Keratinocyte (primary cell): ENCODE results near the gene SPINK9. TPM values are rescaled to one million over a fixed set of nuclear protein-coding genes. Genes with fewer than 3 reads are reported as not detected.

Experiments used
- DNase-seq: peaks from one replicate; pipeline ENCODE4 v3.0.0-alpha.2; 2011; ENCODE audit warnings: low read depth, missing footprints, low spot score
- FAIRE-seq: peaks from 2 replicates; lab custom pipeline; 2011; peaks lifted over from hg19 to GRCh38; lab: Jason Lieb, UNC
- H2AFZ ChIP-seq: 2 replicates; pipeline ENCODE4 v1.6.0; 2012; ENCODE audit warnings: low read length, control low read depth, inconsistent platforms; ENCODE audit not compliant: control insufficient read depth
- H3K27ac ChIP-seq: 2 replicates; pipeline ENCODE4 v1.5.1; 2011; ENCODE audit warnings: low read length; ENCODE audit not compliant: control insufficient read depth, insufficient read depth
- H3K27me3 ChIP-seq: 3 replicates; pipeline ENCODE4 v1.6.0; 2011; ENCODE audit warnings: low read length; ENCODE audit not compliant: control insufficient read depth, insufficient read depth; ENCODE audit errors: extremely low read depth
- H3K36me3 ChIP-seq, 2 experiments: 2 replicates in 1 of 2; 3 replicates in 1 of 2; pipeline ENCODE4 v1.5.1; 2011; ENCODE audit warnings: low read length in 2 of 2, mild to moderate bottlenecking in 1 of 2; ENCODE audit not compliant: control insufficient read depth in 2 of 2, insufficient read depth in 2 of 2; ENCODE audit errors: extremely low read depth in 1 of 2
- H3K4me1 ChIP-seq: 3 replicates; pipeline ENCODE4 v1.5.1; 2011; ENCODE audit warnings: low read length; ENCODE audit not compliant: control insufficient read depth, insufficient read depth; ENCODE audit errors: extremely low read depth
- H3K4me2 ChIP-seq: 3 replicates; pipeline ENCODE4 v1.6.0; 2011; ENCODE audit warnings: low read depth, low read length; ENCODE audit not compliant: control insufficient read depth, insufficient read depth; ENCODE audit errors: extremely low read depth
- H3K4me3 ChIP-seq, 3 experiments: fragments of 200-600 bp in 1 of 3; sonication (generic) in 1 of 3; 2 replicates in 2 of 3; 3 replicates in 1 of 3; pipeline ENCODE4 v1.5.1; 2011 to 2016; ENCODE audit warnings: low read length in 3 of 3, mild to moderate bottlenecking in 3 of 3, control low read depth in 2 of 3, inconsistent platforms in 1 of 3, low read depth in 1 of 3, mixed read lengths in 1 of 3, mixed run types in 1 of 3, moderate library complexity in 1 of 3; ENCODE audit not compliant: control insufficient read depth in 2 of 3, insufficient read depth in 2 of 3; ENCODE audit errors: extremely low read depth in 1 of 3
- H3K79me2 ChIP-seq: 2 replicates; pipeline ENCODE4 v1.6.0; 2012; ENCODE audit warnings: low read length; ENCODE audit not compliant: control insufficient read depth, insufficient read depth
- H3K9ac ChIP-seq: 3 replicates; pipeline ENCODE4 v1.6.0; 2011; ENCODE audit warnings: low read length; ENCODE audit not compliant: control insufficient read depth, insufficient read depth; ENCODE audit errors: extremely low read depth
- H3K9me1 ChIP-seq: 3 replicates; pipeline ENCODE4 v1.6.0; 2011; ENCODE audit warnings: low read length; ENCODE audit not compliant: control insufficient read depth, insufficient read depth; ENCODE audit errors: extremely low read depth
- H3K9me3 ChIP-seq: 2 replicates; pipeline ENCODE4 v1.5.1; 2012; ENCODE audit warnings: low read depth, low read length; ENCODE audit not compliant: control insufficient read depth
- H4K20me1 ChIP-seq: 3 replicates; pipeline ENCODE4 v1.6.0; 2011; ENCODE audit warnings: low read length; ENCODE audit not compliant: control insufficient read depth, insufficient read depth; ENCODE audit errors: extremely low read depth
- CTCF ChIP-seq, 3 experiments: IDR thresholded peaks in 1 of 3; conservative IDR thresholded peaks in 1 of 3; optimal IDR thresholded peaks in 1 of 3; 2 replicates in 2 of 3; 3 replicates in 1 of 3; pipeline versions ENCODE3 to v1.5.1; 2011; ENCODE audit warnings: low read length in 3 of 3, mild to moderate bottlenecking in 3 of 3, moderate library complexity in 2 of 3, control low read depth in 1 of 3, inconsistent platforms in 1 of 3; ENCODE audit not compliant: insufficient read depth in 2 of 3; ENCODE audit errors: extremely low read depth in 1 of 3
- EZH2 ChIP-seq: IDR thresholded peaks from one replicate; pipeline ENCODE4 v1.6.1; 2012; ENCODE audit warnings: inconsistent platforms, mild to moderate bottlenecking, low read length, moderate library complexity
- dilution Hi-C: fragments of 300-500 bp; cut with MboI; formaldehyde crosslinking; loops from one replicate; pipeline ENCODE4 v1.7.0; 2020; ENCODE audit warnings: low sequenced_read_pairs; ENCODE audit not compliant: extremely low pct_ligation_motif_present
- polyA plus RNA-seq, 5 experiments: library from polyadenylated mRNA; depleted of rRNA in 3 of 5; stranded (reverse) in 3 of 5; stranded (forward) in 1 of 5; unstranded in 1 of 5; fragments of >200 nt; gene quantifications; 1 replicate in 1 of 5; 2 replicates in 3 of 5; 3 replicates in 1 of 5; pipeline versions ENCODE4 v1.2.1 to v1.2.3, GENCODE V29; 2011 to 2012; ENCODE audit warnings: missing spikeins in 2 of 5, low read depth in 1 of 5, low replicate concordance in 1 of 5

Gene SPINK9
- polyA plus RNA-seq, 1 donor (not counting 4 experiments of a cell fraction or from before 2014, with no cell fraction given) = not detected

GRCh38 chr5:148343603-148344487 lies 8.5 kb downstream of the SPINK9 start:
- Histone ChIP-seq H3K79me2 (no peaks in the 10 kb centered on the region), H3K9me3 (no peaks in the 10 kb centered on the region), H3K4me2 (peak overlapping the region; percentile 50), H4K20me1 (no peaks in the 10 kb centered on the region), H3K4me1 (peaks cover 12% of the 10 kb centered on the region), H3K27me3 (no peaks in the 10 kb centered on the region), H3K9me1 (no peaks in the 10 kb centered on the region), H2AFZ (peak overlapping the region; percentile 60), H3K9ac (no peak overlapping the region), H3K27ac (peak overlapping the region; percentile 63), H3K4me3 (no peak overlapping the region), H3K36me3 (no peaks in the 10 kb centered on the region)
- dilution Hi-C loops = no loop called here
- no peak for DNase-seq
- TF ChIP-seq CTCF (optimal IDR thresholded peaks at IDR 0.05 in 1 of 3, IDR thresholded peaks at IDR 0.05 in 1 of 3, conservative IDR thresholded peaks at IDR 0.05 in 1 of 3; ENCODE audit: extremely low read depth in 1 of 3, insufficient read depth in 2 of 3, low read length in 3 of 3) (no peak), EZH2 (no peak)
- no peak for FAIRE-seq

- no peak for TF ChIP-seq EZH2
- no peak for TF ChIP-seq CTCF (optimal IDR thresholded peaks at IDR 0.05 in 1 of 3, IDR thresholded peaks at IDR 0.05 in 1 of 3, conservative IDR thresholded peaks at IDR 0.05 in 1 of 3; ENCODE audit: extremely low read depth in 1 of 3, insufficient read depth in 2 of 3, low read length in 3 of 3)
- no peaks in the 10 kb centered on the region for H4K20me1 ChIP-seq
- no peak overlapping the region for H3K4me3 ChIP-seq
- no peak overlapping the region for H3K4me2 ChIP-seq
- no peaks in the 10 kb centered on the region for H3K79me2 ChIP-seq
- H2AFZ ChIP-seq = no peak overlapping the region
- H3K9me1 ChIP-seq = no peaks in the 10 kb centered on the region
- no peak for FAIRE-seq
- H3K9me3 ChIP-seq = no peaks in the 10 kb centered on the region
- H3K27me3 ChIP-seq = no peaks in the 10 kb centered on the region
- DNase-seq = no peak
- H3K4me1 ChIP-seq = peaks cover 9% of the 10 kb centered on the region
- H3K27ac ChIP-seq = no peak overlapping the region
- no peaks in the 10 kb centered on the region for H3K36me3 ChIP-seq
- dilution Hi-C loops = no loop called here
- no peak overlapping the region for H3K9ac ChIP-seq
Observed at GRCh38 chr5:148347706-148348105, 12.3 kb downstream of the SPINK9 start.
